CD4-positive, alpha-beta T cell (primary cell): ENCODE data around the gene DNAH9. TPM values are rescaled to one million over a fixed set of nuclear protein-coding genes. Genes with fewer than 3 reads are reported as not detected.

Experiments
- ATAC-seq: fragments of 200-7000 bp; cut with Tn5 transposase; one replicate; pipeline ENCODE4 v1.10.0; 2022; ENCODE audit warnings: mild to moderate bottlenecking; ENCODE audit not compliant: poor library complexity
- CTCF ChIA-PET: fragments of 350-600 bp; sonication (Branson Sonifier 250); formaldehyde crosslinking; loops from one replicate; lab custom pipeline; 2021; ENCODE audit warnings: antibody characterized with exemption, inconsistent platforms; lab: Charles Lee
- POLR2A ChIA-PET: fragments of 350-600 bp; sonication (Branson Sonifier 250); formaldehyde crosslinking; loops from one replicate; lab custom pipeline; 2021; ENCODE audit warnings: antibody characterized with exemption, inconsistent platforms; lab: Charles Lee
- DNase-seq, 14 experiments: peaks; one replicate each; pipeline ENCODE4 v3.0.0-alpha.2; 2013 to 2020; ENCODE audit warnings: mixed read lengths in 2 of 14
- H3K27ac ChIP-seq, 2 donors: one replicate each; pipeline versions ENCODE4 v1.5.1 to v1.7.0; 2013; ENCODE audit warnings: low read length in 2 of 2, low read depth in 1 of 2, mild to moderate bottlenecking in 1 of 2
- H3K27me3 ChIP-seq, 2 experiments: 1 replicate in 1 of 2; 2 replicates in 1 of 2; pipeline versions ENCODE4 v1.6.1 to v1.7.0; 2013; ENCODE audit warnings: low read length in 2 of 2, control low read depth in 1 of 2, mild to moderate bottlenecking in 1 of 2, moderate library complexity in 1 of 2; ENCODE audit not compliant: insufficient read depth in 2 of 2, control insufficient read depth in 1 of 2
- H3K36me3 ChIP-seq: one replicate; pipeline ENCODE4 v1.6.1; 2013; ENCODE audit warnings: low read length, control low read depth; ENCODE audit not compliant: insufficient read depth
- H3K4me1 ChIP-seq: one replicate; pipeline ENCODE4 v1.6.1; 2013; ENCODE audit warnings: low read length, control low read depth; ENCODE audit not compliant: insufficient read depth
- H3K4me3 ChIP-seq: one replicate; pipeline ENCODE4 v1.5.1; 2013; ENCODE audit warnings: mild to moderate bottlenecking, low read length, moderate library complexity
- H3K9me3 ChIP-seq, 2 experiments: 1 replicate in 1 of 2; 2 replicates in 1 of 2; pipeline versions ENCODE4 v1.6.1 to v1.7.0; 2013; ENCODE audit warnings: low read length in 2 of 2, mild to moderate bottlenecking in 2 of 2, control low read depth in 1 of 2, moderate library complexity in 1 of 2; ENCODE audit not compliant: control insufficient read depth in 1 of 2, insufficient read depth in 1 of 2
- H3K27ac Mint-ChIP-seq: one replicate; pipeline ENCODE4 v1.8.0; 2020; ENCODE audit warnings: mixed read lengths
- H3K27me3 Mint-ChIP-seq: one replicate; pipeline ENCODE4 v1.8.0; 2021; ENCODE audit warnings: mixed read lengths
- H3K36me3 Mint-ChIP-seq: one replicate; pipeline ENCODE4 v1.8.0; 2021; ENCODE audit warnings: low read depth, mixed read lengths
- H3K4me1 Mint-ChIP-seq: one replicate; pipeline ENCODE4 v1.8.0; 2021; ENCODE audit warnings: low read depth, mixed read lengths
- H3K4me3 Mint-ChIP-seq: one replicate; pipeline ENCODE4 v1.8.0; 2020; ENCODE audit warnings: mild to moderate bottlenecking, mixed read lengths
- H3K9me3 Mint-ChIP-seq: one replicate; pipeline ENCODE4 v1.8.0; 2020; ENCODE audit warnings: mixed read lengths
- CTCF ChIP-seq: fragments of 200-600 bp; IDR thresholded peaks from one replicate; pipeline ENCODE4 v1.8.0; 2022; ENCODE audit warnings: antibody characterized with exemption, mild to moderate bottlenecking
- intact Hi-C, 2 experiments: fragments of 100-400 bp; cut with DNase I in 1 of 2; cut with micrococcal nuclease in 1 of 2; formaldehyde crosslinking; loops; one replicate each; pipeline versions ENCODE4 v1.15.1 to v1.9.0; 2023 to 2025; cut with DNase I, micrococcal nuclease
- total RNA-seq, 174 experiments: library from RNA in 2 of 174; stranded (reverse) in 2 of 174; gene quantifications; one replicate each; pipeline ENCODE4 v1.2.3 and lab custom pipeline; 2021 to 2026

DNAH9 gene
- total RNA-seq, 2 experiments from 2014 or later, result not detected

DNA sequence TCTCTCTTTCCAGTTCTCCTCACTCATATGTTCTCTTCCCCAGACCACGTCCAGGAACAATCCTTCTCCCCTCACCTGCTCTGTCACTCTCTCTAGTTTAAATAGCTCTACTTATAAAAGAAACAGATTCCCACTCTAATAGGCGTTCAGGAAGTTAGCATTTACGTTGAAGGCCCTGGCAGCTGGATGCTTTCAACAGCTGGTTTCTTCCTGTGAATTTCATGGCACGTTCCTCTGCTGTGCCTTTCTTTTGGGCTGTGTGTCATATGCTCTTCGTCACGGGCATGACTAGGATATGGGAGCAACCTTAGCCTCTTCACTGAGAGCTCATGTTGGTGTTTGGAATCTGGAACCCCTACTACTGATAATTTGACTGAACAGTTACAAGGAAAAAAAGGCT is 325.8 kb downstream of the DNAH9 start:
- TF ChIP-seq CTCF, result no peak
- no peak overlapping the region for H3K4me3 ChIP-seq
- H3K27ac Mint-ChIP-seq, result no peak overlapping the region
- peaks cover 0 to 2% of the 10 kb centered on the region in 2 experiments for H3K27me3 ChIP-seq
- POLR2A ChIA-PET, result interaction anchor here (0.7 kb wide), 1 partner anchor 10 kb away, joined by 3 read pairs; no protein-coding TSS in a partner anchor
- CTCF ChIA-PET, result no interaction called here
- H3K4me3 Mint-ChIP-seq, result no peak overlapping the region
- no peaks in the 10 kb centered on the region for H3K4me1 Mint-ChIP-seq
- no peaks in the 10 kb centered on the region for H3K36me3 ChIP-seq
- peaks cover 4% of the 10 kb centered on the region for H3K27me3 Mint-ChIP-seq
- no peak for ATAC-seq
- H3K36me3 Mint-ChIP-seq, result no peaks in the 10 kb centered on the region
- H3K9me3 Mint-ChIP-seq, result peaks cover 5% of the 10 kb centered on the region
- intact Hi-C loops, result no loop called here
- peaks cover 0 to 1% of the 10 kb centered on the region in 2 experiments for H3K9me3 ChIP-seq
- no peaks in the 10 kb centered on the region for H3K4me1 ChIP-seq
- no peak for DNase-seq
- no peak overlapping the region for H3K27ac ChIP-seq

DNA sequence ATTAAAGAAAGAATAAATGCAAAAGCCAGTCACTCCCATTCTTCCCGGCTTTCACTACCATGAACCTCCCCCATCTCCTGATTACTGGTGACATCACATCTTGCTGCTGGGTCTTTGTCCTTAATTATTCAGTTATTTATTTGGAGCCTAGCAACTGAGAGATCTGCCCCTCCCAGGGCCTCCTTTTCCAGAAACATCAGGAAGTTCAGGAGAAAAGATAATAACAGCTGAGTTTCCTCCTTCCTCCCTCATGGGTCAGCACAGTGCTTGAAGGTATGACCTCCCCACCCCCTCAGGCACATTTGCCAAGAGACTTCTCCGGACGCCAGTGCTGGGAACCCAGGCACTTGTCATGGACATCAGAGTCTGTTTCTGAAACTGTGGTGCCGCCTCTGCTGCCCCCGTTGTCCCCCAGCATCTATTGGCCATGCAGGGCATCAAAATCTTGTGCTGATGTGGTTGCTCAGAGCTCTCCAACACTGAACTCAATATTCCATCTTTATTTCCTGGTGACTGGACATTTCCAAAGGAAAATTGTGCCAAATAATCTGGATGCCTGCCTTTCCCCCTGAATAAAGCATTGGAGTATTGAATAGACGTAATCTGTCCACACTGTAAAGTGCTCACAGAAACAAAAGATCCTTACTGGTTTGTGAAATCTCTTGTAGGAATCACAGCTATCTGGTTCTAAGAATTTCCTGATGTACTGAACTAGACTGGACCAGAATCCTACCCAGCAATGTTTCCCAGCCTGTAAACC is 327.2 kb downstream of the DNAH9 start:
- no peaks in the 10 kb centered on the region for H3K4me1 Mint-ChIP-seq
- peaks cover 4% of the 10 kb centered on the region for H3K27me3 Mint-ChIP-seq
- intact Hi-C loops, result no loop called here

GRCh38 chr17:11928436-11928835 is 330.2 kb downstream of the DNAH9 start:
- Mint-ChIP-seq H3K9me3 (peaks cover 5% of the 10 kb centered on the region), H3K36me3 (no peaks in the 10 kb centered on the region), H3K4me3 (no peak overlapping the region), H3K27me3 (peaks cover 4% of the 10 kb centered on the region), H3K4me1 (no peaks in the 10 kb centered on the region), H3K27ac (no peak overlapping the region)
- Histone ChIP-seq H3K36me3 (no peaks in the 10 kb centered on the region), H3K4me3 (no peak overlapping the region), H3K27me3 (peaks cover 0 to 2% of the 10 kb centered on the region in 2 experiments), H3K27ac (no peak overlapping the region), H3K9me3 (no peaks in the 10 kb centered on the region), H3K4me1 (no peaks in the 10 kb centered on the region)
- TF ChIP-seq CTCF, result no peak
- ChIA-PET CTCF (no interaction called here), POLR2A (no interaction called here)
- intact Hi-C loops, result no loop called here
- ATAC-seq (no peak), DNase-seq (no peak)

More for the DNA sequence above, 327.2 kb downstream of the DNAH9 start:
- H3K4me3 Mint-ChIP-seq, result no peak overlapping the region
- Histone ChIP-seq H3K4me3 (no peak overlapping the region), H3K27me3 (peaks cover 0 to 2% of the 10 kb centered on the region in 2 experiments), H3K36me3 (no peaks in the 10 kb centered on the region), H3K9me3 (no peaks in the 10 kb centered on the region), H3K27ac (no peak overlapping the region), H3K4me1 (no peaks in the 10 kb centered on the region)
- TF ChIP-seq CTCF, result no peak
- H3K36me3 Mint-ChIP-seq, result no peaks in the 10 kb centered on the region
- ATAC-seq (no peak), DNase-seq (no peak)
- peaks cover 5% of the 10 kb centered on the region for H3K9me3 Mint-ChIP-seq
- ChIA-PET CTCF (no interaction called here), POLR2A (no interaction called here)
- H3K27ac Mint-ChIP-seq, result no peak overlapping the region
